ENCODE data around the gene CACNB4. TPM values are rescaled to one million over a fixed set of nuclear protein-coding genes. Genes with fewer than 3 reads are reported as not detected.

CACNB4 gene
- total and polyA plus RNA-seq, 9 of the 15 experiments (the other 6 are each of a cell fraction or from before 2014, with no cell fraction given): 0.01 to 0.20 (median 0.04) TPM; not detected in 1

- TF ChIP-seq, protein P1, sequence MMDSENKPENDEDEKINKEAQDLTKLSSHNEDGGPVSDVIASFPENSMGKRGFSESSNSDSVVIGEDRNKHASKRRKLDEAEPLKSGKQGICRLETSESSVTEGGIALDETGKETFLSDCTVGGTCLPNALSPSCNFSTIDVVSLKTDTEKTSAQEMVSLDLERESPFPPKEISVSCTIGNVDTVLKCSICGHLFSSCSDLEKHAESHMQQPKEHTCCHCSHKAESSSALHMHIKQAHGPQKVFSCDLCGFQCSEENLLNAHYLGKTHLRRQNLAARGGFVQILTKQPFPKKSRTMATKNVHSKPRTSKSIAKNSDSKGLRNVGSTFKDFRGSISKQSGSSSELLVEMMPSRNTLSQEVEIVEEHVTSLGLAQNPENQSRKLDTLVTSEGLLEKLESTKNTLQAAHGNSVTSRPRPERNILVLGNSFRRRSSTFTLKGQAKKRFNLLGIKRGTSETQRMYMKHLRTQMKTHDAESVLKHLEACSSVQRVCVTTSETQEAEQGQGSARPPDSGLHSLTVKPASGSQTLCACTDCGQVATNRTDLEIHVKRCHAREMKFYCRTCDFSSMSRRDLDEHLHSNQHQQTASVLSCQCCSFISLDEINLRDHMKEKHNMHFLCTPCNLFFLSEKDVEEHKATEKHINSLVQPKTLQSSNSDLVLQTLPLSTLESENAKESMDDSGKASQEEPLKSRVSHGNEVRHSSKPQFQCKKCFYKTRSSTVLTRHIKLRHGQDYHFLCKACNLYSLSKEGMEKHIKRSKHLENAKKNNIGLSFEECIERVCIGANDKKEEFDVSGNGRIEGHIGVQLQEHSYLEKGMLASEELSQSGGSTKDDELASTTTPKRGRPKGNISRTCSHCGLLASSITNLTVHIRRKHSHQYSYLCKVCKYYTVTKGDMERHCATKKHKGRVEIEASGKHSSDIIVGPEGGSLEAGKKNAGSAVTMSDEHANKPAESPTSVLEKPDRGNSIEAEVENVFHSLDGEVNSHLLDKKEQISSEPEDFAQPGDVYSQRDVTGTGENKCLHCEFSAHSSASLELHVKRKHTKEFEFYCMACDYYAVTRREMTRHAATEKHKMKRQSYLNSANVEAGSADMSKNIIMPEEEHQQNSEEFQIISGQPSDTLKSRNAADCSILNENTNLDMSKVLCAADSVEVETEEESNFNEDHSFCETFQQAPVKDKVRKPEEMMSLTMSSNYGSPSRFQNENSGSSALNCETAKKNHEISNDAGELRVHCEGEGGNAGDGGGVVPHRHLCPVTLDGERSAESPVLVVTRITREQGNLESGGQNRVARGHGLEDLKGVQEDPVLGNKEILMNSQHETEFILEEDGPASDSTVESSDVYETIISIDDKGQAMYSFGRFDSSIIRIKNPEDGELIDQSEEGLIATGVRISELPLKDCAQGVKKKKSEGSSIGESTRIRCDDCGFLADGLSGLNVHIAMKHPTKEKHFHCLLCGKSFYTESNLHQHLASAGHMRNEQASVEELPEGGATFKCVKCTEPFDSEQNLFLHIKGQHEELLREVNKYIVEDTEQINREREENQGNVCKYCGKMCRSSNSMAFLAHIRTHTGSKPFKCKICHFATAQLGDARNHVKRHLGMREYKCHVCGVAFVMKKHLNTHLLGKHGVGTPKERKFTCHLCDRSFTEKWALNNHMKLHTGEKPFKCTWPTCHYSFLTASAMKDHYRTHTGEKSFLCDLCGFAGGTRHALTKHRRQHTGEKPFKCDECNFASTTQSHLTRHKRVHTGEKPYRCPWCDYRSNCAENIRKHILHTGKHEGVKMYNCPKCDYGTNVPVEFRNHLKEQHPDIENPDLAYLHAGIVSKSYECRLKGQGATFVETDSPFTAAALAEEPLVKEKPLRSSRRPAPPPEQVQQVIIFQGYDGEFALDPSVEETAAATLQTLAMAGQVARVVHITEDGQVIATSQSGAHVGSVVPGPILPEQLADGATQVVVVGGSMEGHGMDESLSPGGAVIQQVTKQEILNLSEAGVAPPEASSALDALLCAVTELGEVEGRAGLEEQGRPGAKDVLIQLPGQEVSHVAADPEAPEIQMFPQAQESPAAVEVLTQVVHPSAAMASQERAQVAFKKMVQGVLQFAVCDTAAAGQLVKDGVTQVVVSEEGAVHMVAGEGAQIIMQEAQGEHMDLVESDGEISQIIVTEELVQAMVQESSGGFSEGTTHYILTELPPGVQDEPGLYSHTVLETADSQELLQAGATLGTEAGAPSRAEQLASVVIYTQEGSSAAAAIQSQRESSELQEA (IDR thresholded peaks at IDR 0.05; ENCODE audit: low read depth): no peak
- no peak for TF ChIP-seq SETDB1 (IDR thresholded peaks at IDR 0.05; ENCODE audit: low read length)
- TF ChIP-seq ETS2 (tag; IDR thresholded peaks at IDR 0.05; ENCODE audit: borderline replicate concordance, poor library complexity, severe bottlenecking): no peak
Measured at GRCh38 chr2:151952691-151953456, 146.0 kb downstream of the CACNB4 start (continued).

All from K562 (cell line).